HepG2 (cell line): Measurements from ENCODE around the gene GUSB. TPM values are rescaled to one million over a fixed set of nuclear protein-coding genes. Genes with fewer than 3 reads are reported as not detected.

Experiments
- ATAC-seq: fragments of 200-7000 bp; cut with Tn5 transposase; 3 replicates; pipeline ENCODE4 v1.9.1; 2020; ENCODE audit warnings: mild to moderate bottlenecking, moderate library complexity
- BruUV-seq: library from RNA; stranded (reverse); fragments of 400-500 nt; replicated peaks from 2 replicates; lab custom pipeline; 2021; lab: Mats Ljungman, UMichigan
- CTCF ChIA-PET: fragments of 300-600 bp; formaldehyde crosslinking; extraction: SDS; loops from one replicate; lab custom pipeline; 2021; ENCODE audit warnings: low total read pairs, inconsistent platforms, low intra/inter-chr PET ratio; lab: Yijun Ruan, JAX
- POLR2A ChIA-PET: fragments of 350-600 bp; sonication (Branson Sonifier 250); formaldehyde crosslinking; loops from one replicate; lab custom pipeline; 2020; ENCODE audit warnings: antibody characterized with exemption, inconsistent platforms; lab: Yijun Ruan, JAX
- DNase-seq: peaks from one replicate; pipeline ENCODE4 v3.0.0-alpha.2; 2015; ENCODE audit warnings: low spot score
- FAIRE-seq: peaks from 3 replicates; lab custom pipeline; 2011; peaks lifted over from hg19 to GRCh38; lab: Jason Lieb, UNC
- H2AFZ ChIP-seq: one replicate; pipeline ENCODE4 v1.6.1; 2011; ENCODE audit warnings: low read length, inconsistent platforms
- H3K27ac ChIP-seq: fragments of 300-600 bp; 3 replicates; pipeline ENCODE4 v1.8.0; 2011; ENCODE audit warnings: mixed run types, mild to moderate bottlenecking, mixed read lengths, low read length, inconsistent platforms; ENCODE audit not compliant: insufficient read depth; ENCODE audit errors: extremely low read length
- H3K27me3 ChIP-seq, 2 experiments: fragments of 200-600 bp in 1 of 2; 2 replicates in 1 of 2; 3 replicates in 1 of 2; pipeline versions ENCODE4 v1.6.0 to v1.8.0; 2011; ENCODE audit warnings: low read length in 2 of 2, mild to moderate bottlenecking in 2 of 2, moderate library complexity in 2 of 2, inconsistent platforms in 1 of 2; ENCODE audit not compliant: insufficient read depth in 2 of 2, control insufficient read depth in 1 of 2
- H3K36me3 ChIP-seq, 2 experiments: fragments of 200-600 bp in 1 of 2; replicated peaks in 1 of 2; 2 replicates in 1 of 2; 3 replicates in 1 of 2; pipeline versions ENCODE4 v1.5.1 to v1.8.0; 2011; ENCODE audit warnings: low read length in 2 of 2, inconsistent platforms in 1 of 2; ENCODE audit not compliant: insufficient read depth in 2 of 2, control insufficient read depth in 1 of 2
- H3K4me1 ChIP-seq: 2 replicates; pipeline ENCODE4 v1.5.1; 2012; ENCODE audit warnings: low read length, inconsistent platforms; ENCODE audit not compliant: insufficient read depth
- H3K4me2 ChIP-seq: 2 replicates; pipeline ENCODE4 v1.6.0; 2011; ENCODE audit warnings: low read depth, low read length, inconsistent platforms
- H3K4me3 ChIP-seq, 3 experiments: fragments of 200-600 bp in 1 of 3; sonication (generic), shearing (Covaris generic) in 1 of 3; replicated peaks in 1 of 3; 2 replicates each; pipeline ENCODE4 v1.5.1; 2011 to 2016; ENCODE audit warnings: low read length in 3 of 3, inconsistent platforms in 2 of 3, low read depth in 2 of 3, mild to moderate bottlenecking in 2 of 3, control low read depth in 1 of 3, mixed read lengths in 1 of 3; ENCODE audit not compliant: insufficient read depth in 1 of 3
- H3K79me2 ChIP-seq: one replicate; pipeline ENCODE4 v1.6.1; 2011; ENCODE audit warnings: low read length, inconsistent platforms; ENCODE audit not compliant: insufficient read depth
- H3K9ac ChIP-seq: 2 replicates; pipeline ENCODE4 v1.6.0; 2011; ENCODE audit warnings: mild to moderate bottlenecking, low read depth, low read length, inconsistent platforms; ENCODE audit not compliant: insufficient read depth
- H3K9me3 ChIP-seq: 2 replicates; pipeline ENCODE4 v1.5.1; 2012; ENCODE audit warnings: mild to moderate bottlenecking, low read length
- H4K20me1 ChIP-seq: 2 replicates; pipeline ENCODE4 v1.6.0; 2011; ENCODE audit warnings: inconsistent platforms, mild to moderate bottlenecking, low read length, moderate library complexity; ENCODE audit not compliant: insufficient read depth
- ATF7 ChIP-seq, 2 experiments: fragments of 450-650 bp in 1 of 2; sonication (generic) in 1 of 2; formaldehyde crosslinking in 1 of 2; IDR thresholded peaks; 2 replicates each; pipeline versions ENCODE4 v1.4.0 to v1.6.1; 2016 to 2020; ENCODE audit warnings: antibody characterized with exemption in 1 of 2, mild to moderate bottlenecking in 1 of 2, missing genetic modification reagents in 1 of 2
- ELF3 ChIP-seq: IDR thresholded peaks from 2 replicates; pipeline ENCODE4 v1.6.1; 2016; ENCODE audit warnings: missing genetic modification reagents, missing compliant biosample characterization
- KMT2A ChIP-seq: sonication (generic); formaldehyde crosslinking; IDR thresholded peaks from 2 replicates; pipeline ENCODE4 v1.4.0; 2020; ENCODE audit warnings: missing genetic modification reagents
- ZBTB49 ChIP-seq: sonication (generic); formaldehyde crosslinking; IDR thresholded peaks from 2 replicates; pipeline ENCODE4 v1.4.0; 2020; ENCODE audit warnings: missing genetic modification reagents, borderline replicate concordance
- ZNF770 ChIP-seq: sonication (generic); formaldehyde crosslinking; IDR thresholded peaks from 2 replicates; pipeline ENCODE4 v1.5.0; 2020; ENCODE audit warnings: mild to moderate bottlenecking, missing genetic modification reagents
- ZNF878 ChIP-seq: sonication (generic); formaldehyde crosslinking; IDR thresholded peaks from 2 replicates; pipeline ENCODE4 v1.8.1; 2023; ENCODE audit warnings: mild to moderate bottlenecking, missing genetic modification reagents, moderate library complexity
- WGBS: methylation state at CpG from one replicate; pipeline ENCODE4 v1.1.6; 2017; ENCODE audit warnings: low lambda C conversion rate; 5-methylcytosine and 5-hydroxymethylcytosine counted together
- in situ Hi-C: cut with HindIII; loops from 2 replicates; pipeline ENCODE4 v1.10.0; 2017; ENCODE audit warnings: low pct_unique_long_range_greater_than_20kb; ENCODE audit not compliant: extremely low pct_ligation_motif_present
- intact Hi-C: fragments of 100-400 bp; cut with micrococcal nuclease; formaldehyde crosslinking; loops from one replicate; pipeline ENCODE4 v1.10.0; 2022; ENCODE audit not compliant: unreplicated experiment
- polyA plus RNA-seq, 8 experiments: library from polyadenylated mRNA; depleted of rRNA in 3 of 8; stranded (reverse) in 7 of 8; unstranded in 1 of 8; fragments of >200 nt; fragmentation: Illumina TruSeq in 4 of 8; extraction: Trizol in 4 of 8; gene quantifications; 2 replicates each; pipeline versions ENCODE4 v1.2.1 to v1.2.3, GENCODE V29; 2011 to 2016; ENCODE audit warnings: low read depth in 4 of 8, missing spikeins in 1 of 8, mixed read lengths in 1 of 8; ENCODE audit not compliant: insufficient read depth in 1 of 8
- total RNA-seq, 5 experiments: library from RNA; depleted of rRNA; stranded (reverse); fragments of >200 nt; fragmentation: Illumina TruSeq; extraction: Trizol; gene quantifications; 2 replicates each; pipeline ENCODE4 v1.2.3, GENCODE V29; 2016; ENCODE audit warnings: low read depth in 1 of 5

GUSB gene
- total and polyA plus RNA-seq, 2 of the 13 experiments (the other 11 are each of a cell fraction or from before 2014, with no cell fraction given) = 18.8 to 60.0 TPM

- CTCF ChIA-PET = no interaction called here
- H3K27me3 ChIP-seq = no peaks in the 10 kb centered on the region
- H3K4me1 ChIP-seq = peaks cover 24% of the 10 kb centered on the region
- no peaks in the 10 kb centered on the region for H4K20me1 ChIP-seq
- peaks cover 9 to 18% of the 10 kb centered on the region in 2 experiments; a peak in 4 of 5 replicates for H3K36me3 ChIP-seq
- H3K9me3 ChIP-seq = no peaks in the 10 kb centered on the region
- no peak for DNase-seq
- 96% methylated on average over 18 of the region's 18 CpGs for WGBS
- POLR2A ChIA-PET = no interaction called here
- BruUV-seq = TSS peak; percentile 29
- H3K27ac ChIP-seq = no peak overlapping the region
- peaks cover 8% of the 10 kb centered on the region for H3K79me2 ChIP-seq
- in situ Hi-C loops (no loop called here), intact Hi-C loops (no loop called here)
- TF ChIP-seq ATF7 (IDR thresholded peaks at IDR 0.05) (peak; percentile 70), ATF7 (CRISPR knock-in tag; IDR thresholded peaks at IDR 0.05) (no peak), ZBTB49 (CRISPR knock-in tag) (no peak), ZNF770 (CRISPR knock-in tag) (no peak), ELF3 (CRISPR knock-in tag) (no peak), ZNF878 (CRISPR knock-in tag) (no peak), KMT2A (CRISPR knock-in tag) (no peak)
- no peak for ATAC-seq
- H3K4me3 ChIP-seq = no peak overlapping the region
- no peak overlapping the region for H3K4me2 ChIP-seq
- H3K9ac ChIP-seq = no peak overlapping the region
- no peak for FAIRE-seq
- no peak overlapping the region for H2AFZ ChIP-seq
Observed at GRCh38 chr7:65978891-65979582, 3.0 kb downstream of the GUSB start.
